Panc1 (cell line): Measurements from ENCODE around the gene RNF103. TPM values are rescaled to one million over a fixed set of nuclear protein-coding genes. Genes with fewer than 3 reads are reported as not detected.
A peak's percentile ranks its signal among the peaks of the same experiment; 100 is the strongest.

Source experiments
- ATAC-seq: fragments of 200-7000 bp; cut with Tn5 transposase; 2 replicates; pipeline ENCODE4 v1.9.1; 2020; ENCODE audit warnings: mild to moderate bottlenecking, moderate library complexity
- BruUV-seq: library from RNA; stranded (reverse); fragments of 400-500 nt; replicated peaks from 2 replicates; lab custom pipeline; 2021; lab: Mats Ljungman, UMichigan
- CTCF ChIA-PET: fragments of 300-600 bp; sonication (Branson Sonifier 250); formaldehyde crosslinking; loops from one replicate; lab custom pipeline; 2022; ENCODE audit warnings: antibody characterized with exemption; lab: Charles Lee
- POLR2A ChIA-PET: fragments of 300-600 bp; sonication (Branson Sonifier 250); formaldehyde crosslinking; loops from one replicate; lab custom pipeline; 2022; ENCODE audit warnings: antibody characterized with exemption; lab: Charles Lee
- DNase-seq: peaks from one replicate; pipeline ENCODE4 v3.0.0-alpha.2; 2010; ENCODE audit warnings: low read depth, low spot score
- H3K27ac ChIP-seq: 2 replicates; pipeline ENCODE4 v1.5.1; 2011; ENCODE audit warnings: mild to moderate bottlenecking, low read length, inconsistent platforms
- H3K27me3 ChIP-seq: fragments of 200-500 bp; sonication (Bioruptor generic); 2 replicates; pipeline ENCODE4 v1.6.0; 2014; ENCODE audit warnings: low read length, inconsistent platforms; ENCODE audit not compliant: control insufficient read depth, insufficient read depth
- H3K36me3 ChIP-seq: fragments of 200-500 bp; sonication (Bioruptor generic); 2 replicates; pipeline ENCODE4 v1.5.1; 2014; ENCODE audit warnings: inconsistent platforms, mild to moderate bottlenecking, low read length, moderate library complexity; ENCODE audit not compliant: control insufficient read depth, insufficient read depth
- H3K4me1 ChIP-seq: 2 replicates; pipeline ENCODE4 v1.5.1; 2011; ENCODE audit warnings: inconsistent platforms, mild to moderate bottlenecking, low read length, moderate library complexity; ENCODE audit not compliant: control insufficient read depth, insufficient read depth
- H3K4me3 ChIP-seq, 2 experiments: 2 replicates each; pipeline ENCODE4 v1.5.1; 2011 to 2012; ENCODE audit warnings: low read depth in 2 of 2, low read length in 2 of 2, mild to moderate bottlenecking in 2 of 2, inconsistent platforms in 1 of 2, moderate library complexity in 1 of 2
- H3K9me3 ChIP-seq: fragments of 200-500 bp; sonication (Bioruptor generic); 2 replicates; pipeline ENCODE4 v1.5.1; 2014; ENCODE audit warnings: low read depth, mild to moderate bottlenecking, inconsistent platforms, low read length, moderate library complexity; ENCODE audit not compliant: control insufficient read depth, insufficient read depth
- POLR2AphosphoS5 ChIP-seq: IDR thresholded peaks from 2 replicates; pipeline ENCODE4 v1.6.1; 2012; ENCODE audit warnings: mild to moderate bottlenecking, low read depth, low read length, moderate library complexity
- SIN3A ChIP-seq: IDR thresholded peaks from 2 replicates; pipeline ENCODE4 v1.6.1; 2012; ENCODE audit warnings: low read depth, mild to moderate bottlenecking, low read length, moderate library complexity, borderline replicate concordance; ENCODE audit not compliant: insufficient read depth
- TCF7L2 ChIP-seq: IDR thresholded peaks from 2 replicates; pipeline ENCODE4 v1.6.1; 2011; ENCODE audit warnings: mild to moderate bottlenecking, low read depth, low read length, inconsistent platforms
- in situ Hi-C: cut with HindIII; loops from 2 replicates; pipeline ENCODE4 v1.10.0; 2016; ENCODE audit warnings: low sequenced_read_pairs, low pct_unique_long_range_greater_than_20kb
- intact Hi-C: fragments of 100-400 bp; cut with micrococcal nuclease; formaldehyde crosslinking; loops from one replicate; pipeline ENCODE4 v1.10.0; 2022; ENCODE audit not compliant: unreplicated experiment
- total RNA-seq: library from RNA; stranded (reverse); gene quantifications from one replicate; pipeline ENCODE4 v1.2.1, GENCODE V29; 2021; ENCODE audit not compliant: unreplicated experiment
- TF ChIP-seq, protein P1 (sequence below): fragments of 450-650 bp; IDR thresholded peaks from 2 replicates; pipeline ENCODE4 v1.5.1; 2017; ENCODE audit warnings: mild to moderate bottlenecking
- TF ChIP-seq, protein P2 (sequence below), 2 experiments: IDR thresholded peaks; 2 replicates each; pipeline ENCODE4 v1.6.1; 2011 to 2012; ENCODE audit warnings: low read depth in 2 of 2, control low read depth in 1 of 2, low read length in 1 of 2, mild to moderate bottlenecking in 1 of 2, moderate library complexity in 1 of 2; ENCODE audit not compliant: insufficient read depth in 1 of 2

The RNF103 gene
- total RNA-seq, 1 experiment from 2014 or later = 37.6 TPM

- no TSS peak for BruUV-seq
- DNase-seq (no peak), ATAC-seq (no peak)
- no peaks in the 10 kb centered on the region for H3K9me3 ChIP-seq
- no peak overlapping the region for H3K4me3 ChIP-seq
- H3K27me3 ChIP-seq = no peaks in the 10 kb centered on the region
- H3K27ac ChIP-seq = no peak overlapping the region
- H3K36me3 ChIP-seq = no peaks in the 10 kb centered on the region
- intact Hi-C loops = no loop called here
- ChIA-PET POLR2A (interaction anchor here (0.8 kb wide), 1 partner anchor 9 kb away, joined by 4 read pairs; no protein-coding TSS in a partner anchor), CTCF (no interaction called here)
- in situ Hi-C loops = no loop called here
- H3K4me1 ChIP-seq = peaks cover 20% of the 10 kb centered on the region
- TF ChIP-seq TCF7L2 (no peak), POLR2AphosphoS5 (no peak), SIN3A (no peak)
- TF ChIP-seq, protein P1, sequence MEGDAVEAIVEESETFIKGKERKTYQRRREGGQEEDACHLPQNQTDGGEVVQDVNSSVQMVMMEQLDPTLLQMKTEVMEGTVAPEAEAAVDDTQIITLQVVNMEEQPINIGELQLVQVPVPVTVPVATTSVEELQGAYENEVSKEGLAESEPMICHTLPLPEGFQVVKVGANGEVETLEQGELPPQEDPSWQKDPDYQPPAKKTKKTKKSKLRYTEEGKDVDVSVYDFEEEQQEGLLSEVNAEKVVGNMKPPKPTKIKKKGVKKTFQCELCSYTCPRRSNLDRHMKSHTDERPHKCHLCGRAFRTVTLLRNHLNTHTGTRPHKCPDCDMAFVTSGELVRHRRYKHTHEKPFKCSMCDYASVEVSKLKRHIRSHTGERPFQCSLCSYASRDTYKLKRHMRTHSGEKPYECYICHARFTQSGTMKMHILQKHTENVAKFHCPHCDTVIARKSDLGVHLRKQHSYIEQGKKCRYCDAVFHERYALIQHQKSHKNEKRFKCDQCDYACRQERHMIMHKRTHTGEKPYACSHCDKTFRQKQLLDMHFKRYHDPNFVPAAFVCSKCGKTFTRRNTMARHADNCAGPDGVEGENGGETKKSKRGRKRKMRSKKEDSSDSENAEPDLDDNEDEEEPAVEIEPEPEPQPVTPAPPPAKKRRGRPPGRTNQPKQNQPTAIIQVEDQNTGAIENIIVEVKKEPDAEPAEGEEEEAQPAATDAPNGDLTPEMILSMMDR = no peak
- TF ChIP-seq, protein P2, sequence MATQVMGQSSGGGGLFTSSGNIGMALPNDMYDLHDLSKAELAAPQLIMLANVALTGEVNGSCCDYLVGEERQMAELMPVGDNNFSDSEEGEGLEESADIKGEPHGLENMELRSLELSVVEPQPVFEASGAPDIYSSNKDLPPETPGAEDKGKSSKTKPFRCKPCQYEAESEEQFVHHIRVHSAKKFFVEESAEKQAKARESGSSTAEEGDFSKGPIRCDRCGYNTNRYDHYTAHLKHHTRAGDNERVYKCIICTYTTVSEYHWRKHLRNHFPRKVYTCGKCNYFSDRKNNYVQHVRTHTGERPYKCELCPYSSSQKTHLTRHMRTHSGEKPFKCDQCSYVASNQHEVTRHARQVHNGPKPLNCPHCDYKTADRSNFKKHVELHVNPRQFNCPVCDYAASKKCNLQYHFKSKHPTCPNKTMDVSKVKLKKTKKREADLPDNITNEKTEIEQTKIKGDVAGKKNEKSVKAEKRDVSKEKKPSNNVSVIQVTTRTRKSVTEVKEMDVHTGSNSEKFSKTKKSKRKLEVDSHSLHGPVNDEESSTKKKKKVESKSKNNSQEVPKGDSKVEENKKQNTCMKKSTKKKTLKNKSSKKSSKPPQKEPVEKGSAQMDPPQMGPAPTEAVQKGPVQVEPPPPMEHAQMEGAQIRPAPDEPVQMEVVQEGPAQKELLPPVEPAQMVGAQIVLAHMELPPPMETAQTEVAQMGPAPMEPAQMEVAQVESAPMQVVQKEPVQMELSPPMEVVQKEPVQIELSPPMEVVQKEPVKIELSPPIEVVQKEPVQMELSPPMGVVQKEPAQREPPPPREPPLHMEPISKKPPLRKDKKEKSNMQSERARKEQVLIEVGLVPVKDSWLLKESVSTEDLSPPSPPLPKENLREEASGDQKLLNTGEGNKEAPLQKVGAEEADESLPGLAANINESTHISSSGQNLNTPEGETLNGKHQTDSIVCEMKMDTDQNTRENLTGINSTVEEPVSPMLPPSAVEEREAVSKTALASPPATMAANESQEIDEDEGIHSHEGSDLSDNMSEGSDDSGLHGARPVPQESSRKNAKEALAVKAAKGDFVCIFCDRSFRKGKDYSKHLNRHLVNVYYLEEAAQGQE (IDR thresholded peaks at IDR 0.05; ENCODE audit: insufficient read depth in 1 of 2, low read depth in 2 of 2, low read length in 1 of 2) = no peak
These were observed 10.7 kb upstream of the RNF103 start for GRCh38 chr2:86634352-86634751.

DNA sequence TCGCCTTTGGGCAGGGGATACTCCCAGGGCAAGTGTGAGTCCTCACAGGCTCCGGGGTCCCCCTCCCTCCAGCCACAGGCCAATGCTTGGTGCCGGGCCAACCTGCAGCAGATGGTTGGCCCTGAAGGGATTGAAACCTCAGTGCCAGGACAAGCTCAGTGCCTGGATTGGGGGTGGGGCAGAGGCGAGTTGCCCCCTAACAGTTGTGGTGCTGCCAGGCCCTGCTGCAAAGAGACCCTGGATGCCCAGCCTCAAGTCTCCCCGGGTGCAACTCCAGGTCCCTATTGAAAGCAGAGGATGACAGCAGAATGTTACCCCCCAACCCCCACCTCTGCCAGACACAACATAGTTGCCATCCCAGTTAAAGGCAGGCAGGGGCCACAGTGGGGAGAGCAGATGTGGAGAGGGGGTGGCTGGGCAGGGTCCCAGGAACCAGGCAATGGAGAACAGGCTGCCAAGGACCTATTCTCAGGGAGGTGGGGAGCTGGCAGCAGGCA, 9.5 kb upstream of the RNF103 start:
- ChIA-PET POLR2A (no interaction called here), CTCF (no interaction called here)
- Histone ChIP-seq H3K4me3 (no peak overlapping the region), H3K36me3 (no peaks in the 10 kb centered on the region), H3K27me3 (no peaks in the 10 kb centered on the region), H3K9me3 (no peaks in the 10 kb centered on the region), H3K27ac (peak overlapping the region; percentile 51; the same call in 1 of the 2 replicates), H3K4me1 (peaks cover 20% of the 10 kb centered on the region)
- DNase-seq = no peak
- ATAC-seq = peak; percentile 55; the same call in 1 of the 2 replicates
- BruUV-seq = no TSS peak
- TF ChIP-seq, protein P2 (IDR thresholded peaks at IDR 0.05; ENCODE audit: insufficient read depth in 1 of 2, low read depth in 2 of 2, low read length in 1 of 2) = no peak
- TF ChIP-seq POLR2AphosphoS5 (no peak), SIN3A (no peak), TCF7L2 (no peak)
- TF ChIP-seq, protein P1 = no peak
- in situ Hi-C loops = no loop called here
- intact Hi-C loops = no loop called here
